Right lobe of liver (tissue), 6 donors: Measurements from ENCODE around the gene PPME1. TPM values are rescaled to one million over a fixed set of nuclear protein-coding genes. Genes with fewer than 3 reads are reported as not detected.

ENCODE experiments used
- ATAC-seq, 4 donors: fragments of 200-7000 bp; cut with Tn5 transposase; one replicate each; pipeline ENCODE4 v1.9.1; 2020; ENCODE audit warnings: mild to moderate bottlenecking in 4 of 4, moderate library complexity in 4 of 4
- DNase-seq, 3 donors: peaks; one replicate each; pipeline ENCODE4 v3.0.0-alpha.2; 2020
- H3K27ac ChIP-seq, 3 donors: fragments of 200-600 bp; one replicate each; pipeline ENCODE4 v1.8.0; 2022
- H3K27me3 ChIP-seq, 2 donors: fragments of 200-600 bp; one replicate each; pipeline ENCODE4 v1.8.0; 2022
- H3K36me3 ChIP-seq, 4 donors: fragments of 200-600 bp; sonication (generic) in 1 of 4; one replicate each; pipeline versions ENCODE4 v1.5.1 to v1.8.0; 2017 to 2022; ENCODE audit warnings: control low read depth in 1 of 4
- H3K4me1 ChIP-seq, 4 donors: fragments of 200-600 bp; sonication (generic) in 1 of 4; one replicate each; pipeline versions ENCODE4 v1.5.1 to v1.8.0; 2017 to 2022; ENCODE audit warnings: control low read depth in 1 of 4
- H3K4me3 ChIP-seq, 3 donors: fragments of 200-600 bp; one replicate each; pipeline ENCODE4 v1.8.0; 2022
- H3K9me3 ChIP-seq, 4 donors: fragments of 200-600 bp; sonication (generic) in 1 of 4; one replicate each; pipeline versions ENCODE4 v1.5.1 to v1.8.0; 2017 to 2022; ENCODE audit warnings: control low read depth in 1 of 4
- POLR2A ChIP-seq: fragments of 450-650 bp; IDR thresholded peaks from one replicate; pipeline ENCODE4 v1.6.1; 2017; ENCODE audit warnings: antibody characterized with exemption, mild to moderate bottlenecking
- WGBS: methylation state at CpG from one replicate; pipeline ENCODE4 v1.1.6; 2018; ENCODE audit warnings: low coverage, low lambda C conversion rate; ENCODE audit not compliant: insufficient coverage; ENCODE audit errors: missing lambda C conversion rate; 5-methylcytosine and 5-hydroxymethylcytosine counted together
- intact Hi-C, 2 donors: fragments of 100-400 bp; cut with DNase I; formaldehyde crosslinking; loops; one replicate each; pipeline versions ENCODE4 v1.11.2 to v1.14.1; 2022
- total RNA-seq, 6 experiments: library from RNA; depleted of rRNA in 2 of 6; stranded (reverse); fragments of >200 nt in 2 of 6; fragmentation: NEBNext Ultra II Directional in 3 of 6; extraction: Animal tissue kit (Norgen Biotek cat#: 25700) in 3 of 6; gene quantifications; one replicate each; pipeline versions ENCODE4 v1.1.0 to v1.2.4, GENCODE V29; 2016 to 2023
- TF ChIP-seq, protein P1 (sequence below), 4 donors: fragments of 200-600 bp in 3 of 4; fragments of 450-650 bp in 1 of 4; IDR thresholded peaks; one replicate each; pipeline versions ENCODE4 v1.5.1 to v1.8.0; 2016 to 2022; ENCODE audit warnings: antibody characterized with exemption in 4 of 4, mild to moderate bottlenecking in 2 of 4
- donor health status: DM: no; HTN: yes; CAD: no.
- donor health status: DM: no; HTN: no; CAD: no.
- donor health status: DM: no; HTN: no; CAD: no.
- donor health status: DM: no; HTN: yes; CAD: no.
- donor health status: DM: no; HTN: yes; CAD: no.

PPME1 gene
- total RNA-seq, 6 experiments from 2014 or later: 8.9 to 18.9 (median 13.0) TPM

DNA sequence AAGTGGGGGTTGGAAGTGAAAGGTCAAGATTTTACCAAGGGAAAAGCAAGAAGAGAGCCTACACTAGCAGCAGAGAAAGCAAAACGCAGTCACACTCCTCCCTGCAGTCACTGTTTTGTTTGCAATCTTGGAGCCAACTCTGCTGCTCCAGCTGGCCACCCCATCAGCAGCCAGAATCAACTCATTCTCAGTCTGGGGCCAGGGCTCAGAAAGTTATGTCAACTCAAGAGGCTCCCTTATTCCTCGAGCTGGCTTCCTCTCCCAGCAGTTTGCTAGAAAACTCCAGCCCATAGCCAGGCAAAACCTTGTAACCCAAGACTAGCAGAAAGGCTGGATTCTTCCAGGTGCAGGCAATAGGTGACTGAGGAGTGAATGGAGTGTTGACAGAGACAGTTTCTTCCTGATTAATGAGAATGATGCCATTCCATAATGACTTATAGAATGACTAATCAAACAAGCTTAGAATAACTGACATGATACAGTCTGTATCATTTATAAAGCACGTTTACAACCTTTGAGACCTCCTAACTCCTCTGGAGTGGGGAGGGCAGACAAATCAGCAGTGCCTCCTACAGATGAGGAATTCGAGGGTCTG lies 87.0 kb downstream of the PPME1 start:
- intact Hi-C loops: loop anchor here (10.0 kb wide), 2 partner anchors 187 to 317 kb away; no protein-coding TSS in a partner anchor
- Histone ChIP-seq H3K4me1 (no peaks in the 10 kb centered on the region), H3K4me3 (no peak overlapping the region), H3K9me3 (no peaks in the 10 kb centered on the region), H3K27me3 (no peaks in the 10 kb centered on the region), H3K36me3 (peaks cover 0 to 15% (median 0%) of the 10 kb centered on the region in 4 donors), H3K27ac (no peak overlapping the region)
- whole genome bisulfite sequencing: 35% methylated on average over 3 of the region's 4 CpGs
- ATAC-seq (peak in 1 of 4 donors; percentile 45), DNase-seq (no peak)
- TF ChIP-seq, protein P1, sequence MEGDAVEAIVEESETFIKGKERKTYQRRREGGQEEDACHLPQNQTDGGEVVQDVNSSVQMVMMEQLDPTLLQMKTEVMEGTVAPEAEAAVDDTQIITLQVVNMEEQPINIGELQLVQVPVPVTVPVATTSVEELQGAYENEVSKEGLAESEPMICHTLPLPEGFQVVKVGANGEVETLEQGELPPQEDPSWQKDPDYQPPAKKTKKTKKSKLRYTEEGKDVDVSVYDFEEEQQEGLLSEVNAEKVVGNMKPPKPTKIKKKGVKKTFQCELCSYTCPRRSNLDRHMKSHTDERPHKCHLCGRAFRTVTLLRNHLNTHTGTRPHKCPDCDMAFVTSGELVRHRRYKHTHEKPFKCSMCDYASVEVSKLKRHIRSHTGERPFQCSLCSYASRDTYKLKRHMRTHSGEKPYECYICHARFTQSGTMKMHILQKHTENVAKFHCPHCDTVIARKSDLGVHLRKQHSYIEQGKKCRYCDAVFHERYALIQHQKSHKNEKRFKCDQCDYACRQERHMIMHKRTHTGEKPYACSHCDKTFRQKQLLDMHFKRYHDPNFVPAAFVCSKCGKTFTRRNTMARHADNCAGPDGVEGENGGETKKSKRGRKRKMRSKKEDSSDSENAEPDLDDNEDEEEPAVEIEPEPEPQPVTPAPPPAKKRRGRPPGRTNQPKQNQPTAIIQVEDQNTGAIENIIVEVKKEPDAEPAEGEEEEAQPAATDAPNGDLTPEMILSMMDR (IDR thresholded peaks at IDR 0.05): no peak
- TF ChIP-seq POLR2A: no peak

DNA sequence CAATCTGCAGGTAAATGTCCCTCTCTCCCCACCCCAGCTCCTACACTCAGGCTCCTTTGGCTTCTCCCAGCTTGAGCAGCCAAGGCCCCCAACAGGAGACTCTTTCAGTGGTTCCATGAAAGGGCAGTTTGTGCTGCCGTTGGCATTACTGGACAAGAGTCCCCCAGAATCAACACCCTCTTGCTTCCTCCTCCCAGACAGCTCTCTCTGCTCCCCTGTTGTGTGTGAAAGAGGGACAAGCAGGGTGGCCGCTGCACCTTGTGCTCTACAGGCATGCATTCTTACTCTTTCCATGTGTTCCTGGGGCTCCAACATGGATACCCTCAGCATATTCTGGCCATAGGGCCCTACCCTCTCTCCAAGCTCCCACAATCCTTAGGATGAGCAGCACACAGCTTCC lies 91.6 kb downstream of the PPME1 start:
- intact Hi-C loops: no loop called here
- H3K4me1 ChIP-seq: no peaks in the 10 kb centered on the region
- no peaks in the 10 kb centered on the region for H3K36me3 ChIP-seq
- H3K27me3 ChIP-seq: no peaks in the 10 kb centered on the region
- ATAC-seq (no peak), DNase-seq (no peak)
- H3K9me3 ChIP-seq: no peaks in the 10 kb centered on the region
- WGBS: 85% methylated on average over 2 of the region's 2 CpGs
- TF ChIP-seq POLR2A: no peak
- TF ChIP-seq, protein P1 (IDR thresholded peaks at IDR 0.05): no peak
- no peak overlapping the region for H3K27ac ChIP-seq
- no peak overlapping the region for H3K4me3 ChIP-seq

DNA sequence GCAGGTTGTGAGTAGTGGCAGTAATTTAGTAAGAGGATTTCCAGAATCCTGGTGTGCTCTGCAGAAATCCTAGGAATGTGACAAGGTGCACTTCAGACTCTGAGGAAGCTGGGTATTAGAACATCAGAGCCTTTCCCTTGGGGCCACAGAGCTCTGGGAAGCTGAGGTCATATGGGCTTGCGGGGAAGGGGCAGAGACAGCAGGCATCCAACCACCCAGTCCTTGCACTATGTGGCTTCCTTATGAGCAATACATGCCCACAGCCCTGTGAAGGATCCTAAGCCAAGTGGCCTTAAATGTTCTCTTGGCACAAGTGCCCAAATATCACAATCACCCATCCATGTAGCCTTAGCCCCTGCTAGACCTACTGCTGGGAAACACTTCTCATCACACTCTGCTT lies 94.2 kb downstream of the PPME1 start:
- Histone ChIP-seq H3K27me3 (no peaks in the 10 kb centered on the region), H3K4me1 (no peaks in the 10 kb centered on the region), H3K36me3 (no peaks in the 10 kb centered on the region), H3K27ac (no peak overlapping the region), H3K4me3 (no peak overlapping the region), H3K9me3 (no peaks in the 10 kb centered on the region)
- no CpG with 5 or more reads among the region's 1 CpG for WGBS
- no peak for DNase-seq
- ATAC-seq: no peak
- intact Hi-C loops: no loop called here
- no peak for TF ChIP-seq POLR2A
- TF ChIP-seq, protein P1 (IDR thresholded peaks at IDR 0.05): no peak

DNA sequence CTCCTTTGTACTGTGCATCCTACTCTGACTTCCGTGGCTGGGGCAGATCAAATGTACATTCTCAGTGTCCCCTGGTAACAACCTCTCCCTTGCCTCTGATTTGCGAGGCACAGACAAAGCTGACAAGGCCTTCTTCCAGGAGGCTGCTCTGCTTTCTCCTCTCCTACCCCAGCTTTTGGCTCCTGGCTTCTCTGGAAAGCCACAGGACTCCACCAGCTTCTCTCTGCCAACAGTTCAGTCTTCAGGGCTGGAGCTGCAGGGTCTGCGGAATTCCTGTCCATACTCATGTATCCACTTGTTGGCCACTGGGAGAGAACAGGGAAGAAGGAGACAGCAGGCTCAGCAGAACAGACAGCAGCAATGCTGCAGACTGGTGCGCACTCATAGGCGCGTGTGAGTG lies 95.9 kb downstream of the PPME1 start:
- no peak for TF ChIP-seq POLR2A
- TF ChIP-seq, protein P1 (IDR thresholded peaks at IDR 0.05): no peak
- Histone ChIP-seq H3K4me1 (no peaks in the 10 kb centered on the region), H3K27me3 (no peaks in the 10 kb centered on the region), H3K9me3 (no peaks in the 10 kb centered on the region), H3K27ac (no peak overlapping the region), H3K4me3 (no peak overlapping the region), H3K36me3 (no peaks in the 10 kb centered on the region)
- 0% methylated on average over 1 of the region's 6 CpGs for WGBS
- ATAC-seq (no peak), DNase-seq (no peak)
- intact Hi-C loops: no loop called here
